SKM-1 treated with dmso at 0.1 percent for 144 hours (cell line): Measurements from ENCODE around the gene XIRP1.
"Not testable (repeated sequence)": the region's sequence is repeated elsewhere in the genome, so short reads cannot be mapped to it uniquely, and the experiment has no call there.

Experiments
- DNase-seq: peaks from one replicate; lab custom pipeline; 2025; ENCODE audit not compliant: unreplicated experiment; lab: John Stamatoyannopoulos, UW

Gene XIRP1

DNA sequence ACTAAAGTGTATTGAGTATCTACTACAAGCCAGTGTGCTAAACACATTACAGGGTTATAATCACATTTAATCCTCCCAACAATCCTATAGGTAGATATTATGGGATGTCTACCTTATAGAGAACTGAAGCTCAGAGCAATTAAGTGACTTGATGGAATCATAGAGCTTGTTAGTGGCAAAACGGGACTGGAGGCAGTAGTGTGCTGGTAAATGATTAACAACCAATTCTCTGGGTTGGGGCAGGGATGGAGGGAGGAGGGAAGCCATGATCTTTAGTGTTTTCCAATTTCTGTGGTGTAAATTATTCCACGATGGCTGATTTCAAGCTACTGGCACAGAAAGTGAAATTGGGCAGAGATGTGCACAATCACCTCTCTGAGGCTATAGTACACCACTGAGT lies 20.5 kb downstream of the XIRP1 start:
- no peak for DNase-seq

GRCh38 chr3:39170877-39171276 lies 21.5 kb downstream of the XIRP1 start:
- not testable (repeated sequence) for DNase-seq

- DNase-seq, result no peak
Measured at GRCh38 chr3:39170461-39170860, 21.9 kb downstream of the XIRP1 start.

DNA sequence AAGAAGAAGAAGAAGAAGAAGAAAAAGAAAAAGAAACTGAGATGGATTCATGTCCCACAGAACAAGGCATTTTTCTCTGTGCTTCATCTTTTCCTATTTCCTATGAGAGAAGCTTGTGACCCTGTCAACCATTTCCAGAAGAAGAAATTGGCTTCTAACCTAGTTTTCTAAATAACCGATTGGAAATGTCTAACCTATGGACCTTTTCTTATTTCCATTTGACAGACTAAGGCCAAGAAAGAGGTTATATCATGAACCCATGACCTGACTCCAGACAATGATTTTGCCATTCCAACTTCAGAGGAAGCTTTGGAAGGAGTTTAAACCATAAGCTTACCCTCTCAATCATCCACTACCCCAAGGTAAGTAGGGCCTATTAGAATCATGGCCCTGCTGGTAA lies 22.7 kb downstream of the XIRP1 start:
- DNase-seq, result no peak

DNA sequence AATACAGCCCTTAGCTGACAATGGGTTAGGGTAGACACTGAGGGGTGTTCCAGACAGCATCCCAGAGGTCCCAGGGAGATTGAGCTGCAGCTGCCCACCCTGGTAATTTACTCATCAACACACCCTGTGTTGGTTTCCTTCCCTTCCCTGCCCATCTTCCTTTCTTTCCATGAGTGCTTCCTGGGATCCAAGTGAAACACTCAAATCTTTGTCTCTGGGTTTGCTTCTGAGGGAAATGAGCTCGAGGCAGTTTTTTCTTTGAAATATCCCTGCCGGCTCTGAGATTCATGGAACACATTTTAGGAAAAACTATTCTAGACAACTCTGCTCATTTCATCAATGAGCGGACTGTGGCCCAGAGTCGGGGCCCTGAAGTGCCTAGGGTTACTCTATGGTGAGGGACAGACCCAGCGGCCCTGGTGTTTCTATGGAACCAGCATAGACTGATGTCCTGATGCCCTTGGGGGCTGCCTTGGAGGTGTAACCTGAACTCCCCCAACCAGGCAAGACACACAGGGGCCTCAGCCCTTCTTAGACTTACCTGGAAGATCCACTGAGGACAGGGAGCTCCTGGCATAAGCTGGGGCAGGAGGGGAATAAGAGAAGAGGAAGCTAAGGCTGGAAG lies 24.1 kb downstream of the XIRP1 start:
- no peak for DNase-seq

- DNase-seq, result peak; percentile 53
Measured at GRCh38 chr3:39166932-39167532, 25.4 kb downstream of the XIRP1 start.

GRCh38 chr3:39166134-39166710 lies 26.2 kb downstream of the XIRP1 start:
- peak; percentile 26 for DNase-seq

- DNase-seq, result no peak
Measured at GRCh38 chr3:39165518-39165917, 26.9 kb downstream of the XIRP1 start.

- DNase-seq, result no peak
Measured at GRCh38 chr3:39164414-39164813, 28.0 kb downstream of the XIRP1 start.

GRCh38 chr3:39158148-39158715 lies 34.2 kb downstream of the XIRP1 start:
- DNase-seq, result no peak

- no peak for DNase-seq
Measured at GRCh38 chr3:39157359-39157758, 35.0 kb downstream of the XIRP1 start.

GRCh38 chr3:39156421-39156820 lies 36.0 kb downstream of the XIRP1 start:
- no peak for DNase-seq

- no peak for DNase-seq
Measured at GRCh38 chr3:39154280-39155021, 37.9 kb downstream of the XIRP1 start.

DNA sequence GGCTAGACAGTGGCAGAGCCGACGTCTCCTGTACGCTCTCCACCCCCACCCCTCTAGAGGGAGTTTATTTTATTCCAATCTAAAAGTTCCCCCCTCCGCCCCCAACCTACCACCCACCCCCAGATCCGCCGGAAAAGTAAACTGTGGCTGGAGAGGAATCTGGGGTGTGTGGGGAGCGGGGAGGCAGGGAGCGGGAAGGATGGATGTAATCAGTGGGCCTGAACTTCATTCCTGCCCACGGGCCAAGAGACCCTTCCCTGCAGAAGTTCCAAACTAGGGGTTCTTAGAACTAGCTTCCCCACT lies 38.5 kb downstream of the XIRP1 start:
- no peak for DNase-seq

DNA sequence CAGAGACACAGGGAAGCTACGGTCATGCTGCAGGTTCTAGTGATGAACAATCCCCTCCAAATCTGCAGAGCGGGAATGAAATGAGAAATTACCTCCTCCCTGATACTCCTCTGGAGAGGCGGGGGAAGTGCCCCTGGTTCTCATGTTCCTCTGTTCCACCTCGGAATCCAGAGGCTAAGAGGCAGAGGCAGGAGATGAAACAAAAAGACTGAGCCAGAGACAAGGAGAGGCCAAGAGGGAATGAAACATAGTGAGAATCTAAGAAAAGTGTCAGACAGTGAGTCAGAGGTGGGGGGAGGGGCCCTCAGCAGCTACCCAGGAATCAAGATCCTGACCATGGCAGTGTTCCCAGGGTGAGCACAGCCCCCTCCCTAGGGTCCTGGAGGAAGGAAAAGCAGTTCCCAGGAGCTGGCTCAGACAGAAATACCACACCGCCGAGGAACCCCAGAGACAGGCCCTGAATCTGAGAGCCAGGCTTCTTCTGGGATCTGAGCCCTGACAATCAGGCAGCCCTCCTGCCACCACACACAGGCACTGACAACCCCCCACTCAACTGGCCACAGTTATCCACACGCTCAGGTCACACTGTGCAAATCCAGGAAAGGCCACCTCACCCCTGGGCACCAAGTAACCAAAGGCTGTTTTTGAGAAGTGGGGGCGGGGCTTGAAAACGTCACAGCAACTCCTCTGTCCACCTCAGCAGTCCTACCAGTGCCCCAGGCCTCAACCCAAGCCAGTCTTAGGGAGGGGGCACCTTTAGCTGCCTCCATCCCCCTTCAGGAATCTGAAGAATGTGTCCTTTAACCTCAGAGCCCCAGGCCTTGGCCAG lies 41.4 kb downstream of the XIRP1 start:
- no peak for DNase-seq

- DNase-seq, result no peak
Measured at GRCh38 chr3:39150148-39150802, 42.1 kb downstream of the XIRP1 start.

GRCh38 chr3:39149498-39150147 lies 42.8 kb downstream of the XIRP1 start:
- no peak for DNase-seq

DNA sequence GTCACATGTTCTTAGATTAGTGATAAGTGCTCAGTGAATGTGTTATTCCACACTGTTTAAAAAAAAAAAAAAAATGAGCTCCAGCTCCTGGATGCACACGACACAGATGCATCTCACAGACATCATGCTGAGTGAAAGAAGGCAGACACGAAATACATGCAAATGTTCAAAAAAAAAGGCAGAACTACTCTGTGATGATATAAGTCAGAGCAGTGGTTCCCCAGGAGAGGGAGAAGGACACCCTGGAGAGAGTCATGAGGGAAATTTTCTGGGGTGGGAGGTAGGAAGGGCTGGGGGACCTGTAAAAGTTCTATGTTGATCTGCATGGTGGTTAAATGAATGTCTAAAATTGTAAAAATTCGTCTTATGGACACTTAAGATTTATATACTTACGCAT lies 43.3 kb downstream of the XIRP1 start:
- DNase-seq, result no peak

GRCh38 chr3:39148435-39149058 lies 43.8 kb downstream of the XIRP1 start:
- DNase-seq, result no peak
